HAP-1 (cell line): ENCODE results near the gene CNOT11.
"Not testable (repeated sequence)": the region's sequence is repeated elsewhere in the genome, so short reads cannot be mapped to it uniquely, and the experiment has no call there.

Experiments
- DNase-seq, 2 experiments: peaks; one replicate each; pipeline ENCODE4 v3.0.0-alpha.2; 2016 to 2020; ENCODE audit warnings: low spot score in 2 of 2
- H3K27me3 ChIP-seq: fragments of 250-450 bp; sonication (Bioruptor Pico); 2 replicates; pipeline ENCODE4 v1.5.1; 2020; ENCODE audit warnings: low read depth, mild to moderate bottlenecking, moderate library complexity
- H3K36me3 ChIP-seq: fragments of 250-450 bp; sonication (Bioruptor Pico); replicated peaks from 2 replicates; pipeline ENCODE4 v1.5.1; 2020; ENCODE audit warnings: mild to moderate bottlenecking
- H3K4me1 ChIP-seq: fragments of 250-450 bp; sonication (Bioruptor Pico); 2 replicates; pipeline ENCODE4 v1.5.1; 2020; ENCODE audit warnings: mild to moderate bottlenecking
- H3K4me3 ChIP-seq: fragments of 250-450 bp; sonication (Bioruptor Pico); 2 replicates; pipeline ENCODE4 v1.5.1; 2020; ENCODE audit warnings: mild to moderate bottlenecking, moderate library complexity
- H3K9me3 ChIP-seq: fragments of 250-450 bp; sonication (Bioruptor Pico); 2 replicates; pipeline ENCODE4 v1.5.1; 2020; ENCODE audit warnings: mild to moderate bottlenecking, moderate library complexity
- in situ Hi-C: fragments of 300-500 bp; cut with MboI; formaldehyde crosslinking; loops from 3 replicates; pipeline ENCODE4 v1.14.3; 2020; ENCODE audit warnings: low sequenced_read_pairs, inconsistent platforms, mixed read lengths

The CNOT11 gene

DNA sequence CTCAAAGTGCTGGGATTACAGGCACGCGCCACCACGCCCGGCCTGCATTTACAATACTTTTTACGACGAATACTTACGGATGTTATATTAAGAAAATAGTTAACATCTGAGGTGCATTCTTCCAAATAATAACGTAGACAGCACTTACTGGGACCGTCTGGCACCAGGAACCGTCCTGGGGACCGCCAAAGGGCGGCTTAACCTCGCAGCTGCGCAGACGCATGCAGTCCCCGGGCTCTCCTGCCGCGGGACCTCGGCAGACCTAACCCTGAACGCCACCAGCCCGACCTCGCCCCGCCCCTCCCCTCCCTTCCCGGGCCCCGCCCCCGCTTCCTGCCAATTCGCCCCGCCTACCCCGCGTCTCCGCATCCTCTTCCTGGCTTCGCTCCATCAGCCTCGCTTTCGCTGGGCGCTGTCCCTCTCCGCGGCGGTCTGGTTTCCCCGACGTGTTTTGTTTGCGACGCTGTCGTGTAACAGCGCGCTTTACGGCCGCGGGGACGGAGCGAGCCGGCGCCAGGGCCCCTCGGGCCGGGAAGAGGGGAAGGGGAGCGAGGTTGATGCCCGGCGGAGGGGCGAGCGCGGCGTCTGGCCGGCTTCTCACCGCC, at the start of gene CNOT11:
CNOT11 (plus strand) TSS at position 479 of the 605 bp plus-strand sequence; CDS start at position 558, 79 bp downstream.
- peak; percentile 93 to 99 for DNase-seq
- in situ Hi-C loops: no loop called here
- H3K27me3 ChIP-seq: no peaks in the 10 kb centered on the region
- H3K4me1 ChIP-seq: peaks cover 11% of the 10 kb centered on the region
- no peaks in the 10 kb centered on the region for H3K9me3 ChIP-seq
- peak within 1 kb of the TSS; percentile 75 for H3K4me3 ChIP-seq
- H3K36me3 ChIP-seq: peaks cover 6% of the 10 kb centered on the region; the same call in 1 of the 2 replicates

- Histone ChIP-seq H3K36me3 (no peaks in the 10 kb centered on the region), H3K4me3 (no peak overlapping the region), H3K4me1 (no peaks in the 10 kb centered on the region), H3K9me3 (peaks cover 2% of the 10 kb centered on the region; the same call in 1 of the 2 replicates), H3K27me3 (no peaks in the 10 kb centered on the region)
- no peak for DNase-seq
- in situ Hi-C loops: loop anchor here (5.0 kb wide), 1 partner anchor 182 kb away; no protein-coding TSS in a partner anchor
Measured at GRCh38 chr2:101204400-101205115, 48.1 kb upstream of the CNOT11 start.

- Histone ChIP-seq H3K4me3 (no peak overlapping the region), H3K36me3 (no peaks in the 10 kb centered on the region), H3K9me3 (peaks cover 2% of the 10 kb centered on the region; the same call in 1 of the 2 replicates), H3K27me3 (no peaks in the 10 kb centered on the region), H3K4me1 (no peaks in the 10 kb centered on the region)
- in situ Hi-C loops: loop anchor here (5.0 kb wide), 1 partner anchor 183 kb away; no protein-coding TSS in a partner anchor
- peak; percentile 75 to 76 for DNase-seq
Measured at GRCh38 chr2:101205521-101206479, 46.9 kb upstream of the CNOT11 start.

- H3K4me1 ChIP-seq: no peaks in the 10 kb centered on the region
- no peak for DNase-seq
- H3K27me3 ChIP-seq: no peaks in the 10 kb centered on the region; the same call in 1 of the 2 replicates
- in situ Hi-C loops: loop anchor here (5.0 kb wide), 1 partner anchor 187 kb away; no protein-coding TSS in a partner anchor
- H3K9me3 ChIP-seq: peaks cover 2% of the 10 kb centered on the region; the same call in 1 of the 2 replicates
- H3K36me3 ChIP-seq: no peaks in the 10 kb centered on the region
- H3K4me3 ChIP-seq: no peak overlapping the region
Measured at GRCh38 chr2:101208830-101209229, 43.9 kb upstream of the CNOT11 start.

- no peaks in the 10 kb centered on the region for H3K36me3 ChIP-seq
- no peaks in the 10 kb centered on the region for H3K4me1 ChIP-seq
- in situ Hi-C loops: no loop called here
- DNase-seq: no peak
- H3K9me3 ChIP-seq: no peaks in the 10 kb centered on the region
- H3K27me3 ChIP-seq: no peaks in the 10 kb centered on the region
- no peak overlapping the region for H3K4me3 ChIP-seq
Measured at GRCh38 chr2:101219246-101219645, 33.4 kb upstream of the CNOT11 start.

- in situ Hi-C loops, H3K9me3 ChIP-seq, H3K36me3 ChIP-seq, H3K4me3 ChIP-seq, H3K27me3 ChIP-seq, DNase-seq, H3K4me1 ChIP-seq: not testable (repeated sequence)
Measured at GRCh38 chr2:101220091-101220490, 32.6 kb upstream of the CNOT11 start.

DNA sequence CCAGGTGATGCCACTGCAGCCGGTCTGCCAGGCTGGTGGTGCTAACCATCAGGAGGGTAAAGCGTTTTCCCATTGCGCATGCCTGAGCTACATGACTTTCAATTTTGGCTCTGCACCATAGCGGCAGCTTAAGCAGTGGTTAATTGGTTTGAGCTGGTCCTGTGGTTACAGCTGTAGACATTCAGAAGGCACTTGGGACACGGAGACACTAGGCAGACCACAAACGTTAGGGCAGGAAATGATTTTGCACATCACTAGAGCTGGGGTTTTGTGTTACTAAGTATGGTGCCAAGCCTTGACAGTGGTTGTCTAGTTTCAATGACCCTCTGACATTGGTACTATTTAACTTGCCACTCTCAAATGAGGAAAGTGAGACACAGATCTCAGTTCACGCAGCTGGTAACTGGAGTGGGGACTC, 28.9 kb upstream of the CNOT11 start:
- no peak for DNase-seq
- Histone ChIP-seq H3K27me3 (no peaks in the 10 kb centered on the region), H3K4me1 (no peaks in the 10 kb centered on the region), H3K9me3 (no peaks in the 10 kb centered on the region), H3K4me3 (no peak overlapping the region), H3K36me3 (no peaks in the 10 kb centered on the region)
- in situ Hi-C loops: no loop called here

- no peak overlapping the region for H3K4me3 ChIP-seq
- H3K9me3 ChIP-seq: no peaks in the 10 kb centered on the region
- H3K36me3 ChIP-seq: no peaks in the 10 kb centered on the region
- no peak for DNase-seq
- H3K27me3 ChIP-seq: no peaks in the 10 kb centered on the region
- H3K4me1 ChIP-seq: no peaks in the 10 kb centered on the region
- in situ Hi-C loops: no loop called here
Measured at GRCh38 chr2:101230541-101231001, 22.1 kb upstream of the CNOT11 start.

DNA sequence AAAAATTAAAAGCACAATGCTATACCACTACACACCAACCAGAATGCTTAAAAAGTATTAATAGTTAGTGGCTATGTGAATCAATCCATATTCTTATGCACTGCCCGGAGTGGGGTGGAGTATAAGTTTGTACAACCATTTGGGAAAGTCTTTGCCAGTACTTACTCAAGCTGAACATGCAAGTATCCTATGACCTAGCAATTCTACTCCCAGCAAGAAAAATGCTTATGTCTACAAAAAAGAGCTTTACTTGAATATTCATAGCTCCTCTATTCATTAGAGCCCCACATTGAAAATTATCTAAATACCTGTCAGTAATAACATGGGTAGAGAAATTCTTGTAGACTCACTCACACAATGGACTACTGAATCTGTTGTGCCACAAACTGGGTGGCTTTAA, 21.4 kb upstream of the CNOT11 start:
- H3K9me3 ChIP-seq: 0 out of 2 replicates have a peak, but pooled peaks cover 4% of the 10 kb centered on the region
- H3K36me3 ChIP-seq: no peaks in the 10 kb centered on the region
- no peak for DNase-seq
- H3K4me3 ChIP-seq: no peak overlapping the region
- in situ Hi-C loops: no loop called here
- H3K4me1 ChIP-seq: no peaks in the 10 kb centered on the region
- H3K27me3 ChIP-seq: no peaks in the 10 kb centered on the region

- Histone ChIP-seq H3K36me3 (no peaks in the 10 kb centered on the region), H3K27me3 (no peaks in the 10 kb centered on the region), H3K4me3 (no peak overlapping the region), H3K4me1 (peaks cover 7% of the 10 kb centered on the region; the same call in 1 of the 2 replicates), H3K9me3 (0 out of 2 replicates have a peak, but pooled peaks cover 4% of the 10 kb centered on the region)
- in situ Hi-C loops: no loop called here
- DNase-seq: no peak
Measured at GRCh38 chr2:101231937-101232730, 20.6 kb upstream of the CNOT11 start.

DNA sequence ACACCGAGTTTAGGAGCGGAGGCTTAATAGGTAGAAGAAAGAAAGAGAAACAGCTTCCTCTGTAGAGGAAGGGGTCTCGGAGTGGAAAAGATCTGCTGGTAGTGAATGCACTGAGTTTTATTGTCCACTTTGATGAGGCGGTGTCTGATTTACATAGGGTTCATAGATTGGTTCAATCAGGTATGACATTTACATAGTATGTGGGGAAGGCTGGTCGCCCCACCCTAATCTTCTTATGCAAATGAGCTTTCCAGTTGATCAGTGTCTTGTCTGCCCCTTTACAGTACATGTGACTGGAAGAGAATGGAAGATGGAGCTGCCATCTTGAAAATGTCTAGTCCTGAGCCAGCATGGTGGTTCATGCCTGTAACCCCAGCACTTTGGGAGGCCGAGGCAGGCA, 19.9 kb upstream of the CNOT11 start:
- Histone ChIP-seq H3K27me3 (no peaks in the 10 kb centered on the region), H3K36me3 (no peaks in the 10 kb centered on the region), H3K4me1 (peaks cover 7% of the 10 kb centered on the region; the same call in 1 of the 2 replicates), H3K4me3 (no peak overlapping the region), H3K9me3 (0 out of 2 replicates have a peak, but pooled peaks cover 4% of the 10 kb centered on the region)
- in situ Hi-C loops: no loop called here
- DNase-seq: no peak

GRCh38 chr2:101234169-101234938, 18.3 kb upstream of the CNOT11 start:
- Histone ChIP-seq H3K4me3 (no peak overlapping the region), H3K4me1 (peaks cover 7% of the 10 kb centered on the region; the same call in 1 of the 2 replicates)
- in situ Hi-C loops: no loop called here

More at GRCh38 chr2:101234169-101234938, 18.3 kb upstream of the CNOT11 start:
- Histone ChIP-seq H3K27me3 (no peaks in the 10 kb centered on the region), H3K36me3 (no peaks in the 10 kb centered on the region), H3K9me3 (0 out of 2 replicates have a peak, but pooled peaks cover 4% of the 10 kb centered on the region)
- no peak for DNase-seq
